GM10248 (cell line): ENCODE measurements around the gene PNKD.

Experiments used
- CTCF ChIA-PET: fragments of 300-600 bp; sonication (Branson Sonifier 250); formaldehyde crosslinking; extraction: SDS; loops from one replicate; lab custom pipeline; 2021; ENCODE audit warnings: antibody characterized with exemption; lab: Yijun Ruan, JAX
- POLR2A ChIA-PET: fragments of 350-650 bp; sonication (Branson Sonifier 250); formaldehyde crosslinking; extraction: SDS; loops from one replicate; lab custom pipeline; 2020; ENCODE audit warnings: antibody characterized with exemption; lab: Yijun Ruan, JAX
- DNase-seq: peaks from one replicate; pipeline ENCODE4 v3.0.0; 2012; ENCODE audit errors: extremely low spot score
- TF ChIP-seq, protein P1 (sequence below): IDR thresholded peaks from 2 replicates; pipeline ENCODE4 v1.5.1; 2012; ENCODE audit warnings: mild to moderate bottlenecking, low read depth; ENCODE audit errors: extremely low read depth, missing control alignments, control extremely low read depth

PNKD gene

DNA sequence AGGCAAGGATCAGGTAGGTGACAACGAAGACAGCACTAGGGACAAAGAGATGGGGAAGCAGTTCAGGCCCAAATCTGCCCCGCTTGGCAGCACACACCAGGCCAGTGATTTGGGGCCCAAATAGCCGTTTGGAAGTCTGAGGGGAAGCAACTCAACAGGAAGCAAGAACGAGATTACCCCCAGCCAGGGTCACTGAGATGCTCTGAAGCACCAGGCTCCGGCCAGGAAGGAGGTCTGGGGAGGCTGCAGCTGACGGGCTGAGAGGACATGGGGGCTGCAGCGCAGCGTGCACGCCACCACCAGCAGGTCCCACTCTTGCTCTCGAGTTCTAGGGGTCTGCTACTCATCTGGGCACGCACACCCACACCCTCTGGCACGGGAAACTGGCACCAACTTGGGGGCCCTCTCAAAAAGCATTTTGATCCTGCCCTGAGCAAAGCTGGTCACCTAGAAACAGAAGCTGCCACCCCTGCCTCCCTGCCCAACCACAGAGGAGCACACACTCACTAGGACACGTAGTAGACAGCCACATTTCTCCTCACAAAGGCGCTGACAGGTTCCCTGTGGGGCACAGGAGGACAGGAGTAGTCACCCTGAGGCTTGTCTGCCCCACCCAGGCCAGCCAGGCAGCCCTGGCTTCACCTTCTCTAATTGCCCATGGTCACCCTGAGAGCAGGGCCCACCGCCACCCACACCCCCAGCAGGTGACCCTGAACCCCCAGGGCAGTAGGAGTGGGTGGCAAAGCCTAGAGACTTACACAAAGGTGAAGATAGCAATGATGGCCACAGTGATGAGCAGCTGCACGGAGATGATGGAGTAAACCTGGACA is 8.4 kb downstream of the PNKD start:
- ChIA-PET POLR2A (no interaction called here), CTCF (interaction anchor here (1.0 kb wide), 1 partner anchor 8 kb away, joined by 4 read pairs; the partner anchor contains the start of genes AAMP and PNKD)
- TF ChIP-seq, protein P1, sequence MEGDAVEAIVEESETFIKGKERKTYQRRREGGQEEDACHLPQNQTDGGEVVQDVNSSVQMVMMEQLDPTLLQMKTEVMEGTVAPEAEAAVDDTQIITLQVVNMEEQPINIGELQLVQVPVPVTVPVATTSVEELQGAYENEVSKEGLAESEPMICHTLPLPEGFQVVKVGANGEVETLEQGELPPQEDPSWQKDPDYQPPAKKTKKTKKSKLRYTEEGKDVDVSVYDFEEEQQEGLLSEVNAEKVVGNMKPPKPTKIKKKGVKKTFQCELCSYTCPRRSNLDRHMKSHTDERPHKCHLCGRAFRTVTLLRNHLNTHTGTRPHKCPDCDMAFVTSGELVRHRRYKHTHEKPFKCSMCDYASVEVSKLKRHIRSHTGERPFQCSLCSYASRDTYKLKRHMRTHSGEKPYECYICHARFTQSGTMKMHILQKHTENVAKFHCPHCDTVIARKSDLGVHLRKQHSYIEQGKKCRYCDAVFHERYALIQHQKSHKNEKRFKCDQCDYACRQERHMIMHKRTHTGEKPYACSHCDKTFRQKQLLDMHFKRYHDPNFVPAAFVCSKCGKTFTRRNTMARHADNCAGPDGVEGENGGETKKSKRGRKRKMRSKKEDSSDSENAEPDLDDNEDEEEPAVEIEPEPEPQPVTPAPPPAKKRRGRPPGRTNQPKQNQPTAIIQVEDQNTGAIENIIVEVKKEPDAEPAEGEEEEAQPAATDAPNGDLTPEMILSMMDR = no peak
- DNase-seq = no peak

DNA sequence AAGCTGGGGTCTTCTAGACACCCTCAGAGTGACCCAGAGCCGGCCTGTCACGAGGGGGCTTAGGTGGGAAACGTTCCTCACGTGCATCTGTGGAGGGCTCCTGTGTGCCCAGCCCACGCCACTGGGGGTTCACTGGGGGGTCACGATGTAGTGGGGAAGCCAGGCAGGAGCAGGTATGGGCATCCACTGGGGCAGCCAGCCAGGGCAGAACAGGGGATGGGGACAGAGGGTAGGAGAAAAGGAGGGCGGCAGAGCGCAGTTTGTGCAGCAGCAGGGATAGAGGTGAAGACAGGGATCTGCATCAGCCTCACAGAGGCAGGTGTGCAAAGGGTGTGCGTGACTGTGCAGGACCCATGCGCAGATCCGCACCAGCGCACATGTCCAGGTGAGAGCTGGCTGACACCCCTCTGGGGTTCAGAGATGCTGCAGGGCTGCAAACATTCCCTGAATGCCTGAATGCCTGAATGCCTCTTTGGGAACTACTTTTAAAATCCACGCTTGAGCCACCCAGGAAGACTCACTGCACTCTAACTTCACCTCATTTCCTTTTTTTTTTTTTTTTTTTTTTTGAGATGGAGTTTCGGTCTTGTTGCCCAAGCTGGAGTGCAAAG is 10.0 kb downstream of the PNKD start:
- no peak for DNase-seq
- CTCF ChIA-PET = interaction anchor here (1.0 to 7.9 kb wide), 3 partner anchors 8 to 16 kb away, joined by 4 to 115 read pairs (median 4); partner anchors contain the start of genes AAMP and PNKD
- POLR2A ChIA-PET = no interaction called here
- TF ChIP-seq, protein P1 = no peak

DNA sequence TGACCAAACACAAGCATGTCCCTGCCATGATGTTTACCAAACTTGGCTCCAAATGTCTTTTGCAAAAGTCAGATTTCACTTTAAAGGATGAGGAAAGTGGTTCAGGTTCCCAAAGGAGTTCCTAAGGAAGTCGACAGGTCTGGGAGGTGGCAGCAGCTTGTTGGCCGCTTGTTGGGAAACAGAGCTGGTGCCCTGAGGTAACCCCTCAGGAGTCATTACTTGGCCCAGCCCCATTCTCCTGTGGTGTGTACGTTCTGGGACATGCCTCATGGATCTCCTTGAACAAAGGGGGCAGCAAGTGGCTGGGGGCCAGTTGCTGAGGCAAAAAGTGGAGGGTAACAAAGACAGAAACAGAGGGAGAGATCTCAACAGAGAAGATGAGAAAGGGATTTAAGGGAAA is 11.1 kb downstream of the PNKD start:
- no peak for DNase-seq
- TF ChIP-seq, protein P1 = no peak
- ChIA-PET CTCF (interaction anchor here (0.9 to 7.9 kb wide), 4 partner anchors 10 to 19 kb away, joined by 3 to 115 read pairs (median 4); partner anchors contain the start of genes AAMP and PNKD), POLR2A (interaction anchor here (0.6 kb wide), 1 partner anchor 93 kb away, joined by 3 read pairs; no protein-coding TSS in a partner anchor)

DNA sequence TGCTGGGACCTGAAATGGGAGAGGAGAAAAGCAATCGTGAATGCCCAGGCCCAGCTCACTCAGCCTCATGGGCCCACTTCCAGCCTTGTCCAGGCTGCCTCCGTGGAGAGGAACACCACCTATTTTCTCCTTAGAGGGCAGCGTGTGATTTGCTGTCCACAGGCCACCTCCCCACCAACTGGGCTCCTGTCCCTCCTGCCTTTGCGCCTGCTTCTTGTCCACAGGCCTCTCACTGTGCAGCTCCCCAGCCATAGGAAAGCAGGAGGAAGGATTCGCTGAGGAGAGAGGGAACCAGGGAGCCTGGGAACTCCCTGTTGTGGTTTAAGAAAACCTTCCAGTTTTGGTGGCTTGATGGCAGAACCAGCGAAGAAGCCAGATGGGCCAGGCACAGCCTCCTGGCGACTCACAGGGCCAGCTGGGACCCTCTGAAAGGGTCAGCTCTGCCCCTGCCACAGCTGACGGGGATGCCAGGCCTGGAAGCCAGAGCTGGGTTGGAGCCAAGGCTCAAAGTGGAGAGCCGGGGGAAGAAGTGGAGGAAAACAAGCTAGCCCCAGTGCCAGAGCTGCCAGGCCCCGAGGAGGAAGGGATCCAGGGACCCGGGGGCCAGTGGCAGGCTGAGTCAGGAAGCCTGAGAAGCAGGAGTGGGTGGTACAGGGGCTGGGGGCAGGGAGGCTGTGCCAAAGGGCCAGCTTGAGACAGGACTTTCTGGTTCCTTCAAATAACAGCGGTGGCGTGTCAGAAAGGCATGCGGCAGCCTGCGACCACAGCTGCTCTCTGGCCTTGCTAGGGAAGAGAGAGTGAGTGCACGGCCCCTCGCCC is 12.1 kb downstream of the PNKD start:
- POLR2A ChIA-PET = no interaction called here
- CTCF ChIA-PET = interaction anchor here (0.9 to 7.9 kb wide), 3 partner anchors 10 to 18 kb away, joined by 3 to 115 read pairs (median 3); partner anchors contain the start of genes AAMP and PNKD
- no peak for DNase-seq
- TF ChIP-seq, protein P1 = no peak

DNA sequence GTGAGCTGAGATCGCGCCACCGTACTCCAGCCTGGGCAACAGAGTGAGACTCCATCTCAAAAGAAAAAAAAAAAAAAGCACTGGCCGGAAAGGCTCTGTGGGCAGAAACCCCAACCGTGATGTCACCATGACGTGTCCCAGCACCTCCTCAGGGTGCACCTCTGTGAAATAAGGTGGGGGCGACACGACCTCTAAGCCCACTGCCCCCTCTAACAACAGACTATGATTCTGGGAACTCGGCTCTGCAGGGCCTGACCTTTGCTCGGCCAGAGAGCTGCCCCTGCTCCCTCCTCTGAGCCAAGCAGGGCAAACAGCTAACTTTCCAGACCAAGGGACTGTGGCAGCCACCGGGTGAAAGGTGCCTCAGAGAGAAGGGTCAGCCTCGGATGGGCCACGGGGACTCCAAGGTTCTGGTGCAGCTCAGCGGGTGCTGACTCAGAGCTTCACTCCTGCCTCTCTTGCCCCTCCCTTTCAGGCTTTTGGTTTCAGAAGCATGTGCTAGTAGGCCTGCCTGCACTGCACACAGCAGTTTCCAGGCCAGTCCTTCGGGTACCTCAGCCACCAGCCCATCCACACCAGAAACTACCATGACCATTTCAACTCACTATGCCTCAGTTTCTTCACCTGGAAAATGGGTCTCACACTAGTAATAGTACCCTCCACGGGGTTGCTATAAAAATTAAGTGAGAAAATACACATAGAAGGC is 13.9 kb downstream of the PNKD start:
- POLR2A ChIA-PET = no interaction called here
- peak; percentile 83 for DNase-seq

More for the DNA sequence above, 13.9 kb downstream of the PNKD start:
- CTCF ChIA-PET = interaction anchor here (1.0 to 7.9 kb wide), 4 partner anchors 12 to 112 kb away, joined by 5 to 115 read pairs (median 19); partner anchors contain the start of genes AAMP and PNKD
- TF ChIP-seq, protein P1 = no peak
